Activated CD4-positive, CD25-positive, alpha-beta regulatory T cell treated with anti-CD3 and anti-CD28 coated beads, Interleukin-2, amount 50 U/mL, for 72 hours (primary cell): ENCODE data around the gene CCDC92B.

Source experiments
- DNase-seq: peaks from one replicate; pipeline ENCODE4 v3.0.0; 2021

The CCDC92B gene

DNA sequence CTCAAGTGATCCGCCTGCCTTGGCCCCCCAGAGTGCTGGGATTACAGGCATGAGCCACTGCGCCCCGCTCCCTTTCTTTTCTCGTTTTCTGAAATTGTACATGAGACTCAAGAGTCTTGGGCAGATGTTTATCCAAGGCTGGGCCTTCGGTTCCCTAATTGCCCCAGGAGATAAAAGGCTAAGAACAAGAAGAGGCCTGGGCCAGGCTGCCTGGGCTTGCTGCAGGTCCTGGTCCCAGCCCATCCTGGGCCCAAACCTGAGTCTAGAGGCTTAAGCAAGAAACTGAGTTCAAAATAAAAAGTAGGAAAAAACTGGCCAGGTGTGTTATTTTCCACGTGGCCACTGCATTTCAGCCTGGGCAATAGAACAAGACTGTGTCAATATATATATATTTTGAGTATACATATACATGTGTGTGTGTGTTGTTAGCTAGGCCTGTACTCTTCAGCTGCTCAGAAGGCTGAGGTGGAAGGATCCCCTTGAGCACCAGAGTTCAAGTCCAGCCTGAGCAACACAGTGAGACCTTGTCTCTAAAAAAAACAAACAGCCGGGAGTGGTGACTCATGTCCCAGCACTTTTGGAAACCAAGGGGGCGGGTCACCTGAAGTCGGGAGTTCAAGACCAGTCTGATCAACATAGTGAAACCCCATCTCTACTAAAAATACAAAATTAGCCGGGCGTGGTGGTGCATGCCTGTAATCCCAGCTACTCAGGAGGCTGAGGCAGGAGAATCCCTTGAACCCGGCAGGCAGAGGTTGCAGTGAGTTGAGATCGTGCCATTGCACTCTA lies 31.1 kb downstream of the CCDC92B start:
- no peak for DNase-seq

DNA sequence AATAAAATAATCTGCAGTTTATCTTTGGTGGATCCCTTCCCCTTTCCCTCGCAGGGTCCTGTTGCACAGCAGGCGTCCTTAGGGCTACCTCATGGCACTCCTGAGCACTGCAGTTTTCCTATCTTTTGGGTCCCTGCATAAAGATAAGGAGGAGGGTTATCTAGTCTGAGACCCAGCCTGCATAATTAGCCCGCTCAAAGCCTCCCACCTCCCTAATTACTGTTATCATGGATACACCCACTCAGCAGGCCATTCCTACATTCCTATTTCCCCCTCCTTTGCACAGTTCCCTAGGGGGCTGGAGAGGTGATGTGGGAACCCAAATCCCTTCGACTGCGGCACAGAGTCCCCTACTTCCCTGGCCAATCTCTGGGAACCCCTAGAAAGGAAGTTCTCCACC lies 32.8 kb downstream of the CCDC92B start:
- DNase-seq = no peak

DNA sequence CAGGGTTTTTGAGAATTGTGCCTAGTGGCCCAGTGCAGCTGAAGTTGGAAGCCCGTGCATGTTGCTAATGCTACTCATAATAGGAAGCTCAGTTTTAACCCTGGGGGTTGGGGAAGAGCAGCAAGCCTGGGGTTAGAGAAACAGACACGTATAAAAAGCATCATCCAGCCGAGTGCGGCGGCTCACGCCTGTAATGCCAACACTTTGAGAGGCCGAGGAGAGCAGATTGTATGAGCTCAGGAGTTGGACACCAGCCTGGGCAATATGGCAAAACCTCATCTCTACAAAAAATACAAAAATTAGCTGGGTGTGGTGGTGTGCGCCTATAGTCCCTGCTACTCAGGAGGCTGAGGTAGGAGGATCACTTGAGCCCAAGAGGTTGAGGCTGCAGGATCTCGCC lies 35.6 kb downstream of the CCDC92B start:
- DNase-seq = no peak

DNA sequence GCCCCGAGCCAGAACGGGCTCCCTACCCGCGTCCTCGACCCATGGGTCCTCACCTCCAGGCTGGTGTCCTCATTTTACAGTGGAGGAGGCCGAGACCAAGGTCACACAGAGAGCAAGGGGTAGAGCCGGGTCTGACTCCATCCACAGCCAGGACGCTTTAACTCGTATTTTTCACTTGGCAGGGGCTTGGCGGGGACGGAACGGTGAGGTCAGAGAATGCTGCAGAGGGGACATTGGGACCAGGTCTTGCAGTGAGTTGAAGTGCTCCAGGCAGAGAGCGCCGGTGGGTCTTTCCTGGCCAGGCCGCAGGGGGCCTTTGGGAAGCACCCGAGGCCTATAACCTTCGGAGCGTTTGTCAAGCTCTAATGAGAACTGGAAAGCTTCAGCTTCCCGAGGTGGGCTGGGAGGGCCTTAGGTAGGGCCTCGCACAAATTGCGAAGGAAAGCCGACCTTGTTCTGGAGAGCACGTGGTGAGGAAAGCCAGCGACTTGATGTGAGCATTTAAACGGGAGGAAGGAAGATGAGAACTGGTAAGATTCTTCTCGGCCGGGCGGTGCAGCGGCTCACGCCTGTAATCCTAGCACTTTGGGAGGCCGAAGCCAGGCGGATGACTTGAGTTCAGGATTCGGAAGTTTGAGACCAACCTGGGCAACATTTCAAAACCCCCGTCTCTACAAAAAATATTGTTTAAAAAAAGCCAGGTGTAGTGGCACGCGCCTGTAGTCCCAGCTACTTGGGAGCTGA lies 37.0 kb downstream of the CCDC92B start:
- no peak for DNase-seq

DNA sequence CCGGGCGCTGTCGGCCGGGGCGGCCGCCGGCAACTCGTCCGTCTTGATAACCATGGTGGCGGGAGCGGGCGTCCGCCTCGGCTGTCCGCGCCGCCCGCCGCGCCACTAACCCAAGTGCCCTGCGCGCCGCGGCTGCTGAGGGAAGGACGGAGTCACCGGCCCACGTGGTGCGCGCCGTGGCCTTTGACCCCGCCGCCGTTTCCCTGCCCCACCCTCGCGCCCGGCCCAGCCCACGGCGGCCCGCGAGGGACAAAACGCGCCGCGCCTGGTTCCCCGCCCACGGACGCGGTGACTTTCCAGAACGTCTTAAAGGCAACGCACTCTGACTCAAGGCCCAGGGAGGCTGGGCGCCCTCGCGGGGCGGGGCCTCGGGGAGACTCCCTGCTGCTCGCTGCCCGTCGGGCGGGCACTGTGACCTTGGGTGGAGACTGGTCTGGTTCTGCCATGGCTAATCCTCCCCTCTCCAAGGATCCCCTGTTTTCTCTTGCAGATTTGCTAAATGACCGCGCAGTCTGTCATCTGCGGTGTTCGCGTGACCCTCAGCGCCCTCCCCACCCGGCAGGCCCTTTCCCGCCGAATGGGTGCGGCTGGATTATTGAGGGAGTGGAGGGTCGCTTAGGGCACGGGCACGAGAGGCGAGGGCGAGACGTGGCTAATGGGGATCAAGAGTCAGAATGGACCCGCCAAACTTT lies 37.7 kb downstream of the CCDC92B start, which contains the start of gene CLUH:
TSS of gene CLUH (minus strand) at position 157 of the 692 bp plus-strand sequence. CDS start at position 54, 103 bp downstream.
- DNase-seq = peak; percentile 98

DNA sequence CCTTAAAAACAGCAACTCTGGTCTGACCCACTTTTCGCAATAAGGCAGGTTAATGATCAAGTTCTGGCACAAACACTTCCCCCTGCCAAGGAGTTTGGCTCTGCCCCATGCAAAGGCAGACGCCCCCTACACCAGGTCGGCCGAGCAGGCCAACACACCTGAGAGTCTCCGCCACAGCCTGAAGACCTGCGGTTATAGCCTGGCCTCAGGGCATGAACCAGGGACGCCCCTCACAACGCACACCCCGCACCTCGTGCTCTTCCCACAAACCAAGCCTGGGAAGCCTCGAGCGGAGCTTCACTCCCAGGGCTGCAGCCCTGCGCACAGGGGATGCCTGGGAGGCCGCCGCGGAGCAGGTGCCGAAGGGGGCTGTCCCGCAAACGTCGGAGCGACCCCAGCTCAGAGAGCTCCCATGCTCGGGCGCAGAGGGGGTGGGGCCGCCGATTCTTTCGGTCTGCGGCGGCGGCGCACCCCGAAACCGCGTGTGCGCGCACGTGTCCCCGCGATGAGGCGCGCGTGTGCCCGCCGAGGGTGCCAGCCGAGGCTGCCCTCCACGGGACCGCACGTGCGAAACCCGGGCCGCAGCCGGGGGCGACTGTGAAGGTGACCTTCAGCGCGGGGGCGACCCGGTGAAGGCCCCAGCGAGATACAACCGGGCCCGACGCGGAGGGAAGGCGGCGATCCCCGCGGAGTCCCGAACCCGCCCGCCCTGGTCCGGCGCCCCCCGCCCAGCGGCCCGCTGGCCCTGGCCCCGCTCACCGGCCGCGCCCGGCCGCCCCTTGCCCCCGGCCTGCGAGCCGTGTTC lies 38.4 kb downstream of the CCDC92B start:
- DNase-seq = peak; percentile 51

DNA sequence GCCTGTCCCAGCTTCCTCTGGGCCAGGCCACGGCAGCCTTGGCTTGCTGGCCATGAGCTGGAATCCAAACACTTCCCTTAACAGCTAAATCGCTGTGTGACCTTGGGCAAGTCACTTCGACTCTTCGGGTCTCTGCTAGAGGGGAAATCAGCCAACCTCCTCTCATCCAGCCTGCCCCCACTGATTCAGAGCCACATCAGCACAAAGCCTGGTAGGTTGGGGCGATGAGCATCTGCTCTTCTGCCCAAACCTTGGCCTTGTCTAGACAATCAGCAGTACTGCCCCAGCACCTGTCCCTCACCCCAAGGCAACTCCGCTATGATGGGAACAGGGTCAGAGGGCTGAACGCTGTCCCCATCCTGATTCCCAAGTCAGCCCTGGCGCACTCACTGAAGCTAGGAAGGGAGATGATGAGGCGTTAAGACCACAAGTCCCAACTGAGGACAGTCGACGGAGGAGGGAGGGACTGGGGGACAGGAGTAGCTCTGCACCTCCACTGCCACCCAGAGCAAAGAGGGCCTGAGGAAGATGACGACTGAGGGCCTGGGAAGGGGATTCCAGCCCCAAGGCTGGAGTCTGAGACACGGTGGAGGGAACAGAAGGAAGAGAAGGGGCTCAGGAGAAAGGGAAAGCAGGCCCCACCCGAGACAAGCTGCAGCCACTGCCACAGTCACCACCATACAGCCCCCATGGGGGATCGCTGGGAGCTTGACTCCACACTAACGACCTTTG lies 39.2 kb downstream of the CCDC92B start:
- no peak for DNase-seq

DNA sequence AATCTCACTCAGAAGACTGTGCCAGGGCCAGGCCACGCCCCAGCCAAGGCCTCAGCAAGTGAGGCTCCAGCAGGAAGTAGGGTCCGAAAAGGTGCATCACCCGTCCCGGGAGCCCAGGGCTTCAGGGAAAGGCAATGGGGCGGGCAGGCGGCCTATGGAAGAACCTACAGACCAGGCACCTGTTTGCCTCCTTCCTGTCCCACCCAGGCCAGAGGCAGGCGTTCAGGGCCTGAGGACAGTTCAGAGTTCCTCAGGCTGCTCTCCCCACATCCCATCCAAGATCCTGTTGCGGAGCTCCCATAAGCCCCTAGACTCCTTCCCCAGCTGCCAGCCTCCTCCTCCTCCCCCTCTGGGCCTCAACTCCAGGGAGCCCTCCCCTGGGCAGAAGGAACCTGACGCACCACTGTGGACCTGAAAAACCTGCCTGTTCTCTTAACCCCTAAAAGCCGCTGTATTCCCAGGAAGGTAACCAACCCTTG lies 40.2 kb downstream of the CCDC92B start:
- no peak for DNase-seq

DNA sequence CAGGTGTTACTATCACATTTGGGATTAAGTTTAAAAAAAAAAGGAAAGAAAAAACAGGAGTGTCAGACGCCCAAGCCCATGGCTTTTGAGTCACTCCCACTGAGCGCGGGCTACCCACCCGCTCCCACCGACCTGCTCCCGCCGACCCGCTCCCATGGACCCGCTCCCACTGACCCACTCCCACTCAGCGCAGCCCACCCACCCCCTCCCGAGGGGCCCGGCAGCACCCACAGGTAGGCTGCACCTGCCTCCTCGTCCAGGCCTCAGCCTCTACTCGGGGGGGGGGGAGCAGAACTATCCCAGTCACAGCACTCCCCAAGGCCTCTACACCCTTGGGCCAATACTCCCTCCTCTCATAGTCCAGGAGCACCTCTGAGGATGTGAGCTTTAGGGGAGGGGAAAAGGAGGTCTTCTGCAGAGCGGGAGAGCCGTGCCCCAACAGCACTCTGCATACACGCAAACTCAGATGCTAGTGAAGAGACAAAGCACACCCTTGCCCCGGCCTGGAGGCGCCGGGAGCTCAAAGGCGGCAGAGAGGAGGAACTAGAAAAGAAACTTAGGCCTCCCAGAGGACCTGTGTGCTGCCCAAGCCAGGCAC lies 40.8 kb downstream of the CCDC92B start:
- DNase-seq = no peak

DNA sequence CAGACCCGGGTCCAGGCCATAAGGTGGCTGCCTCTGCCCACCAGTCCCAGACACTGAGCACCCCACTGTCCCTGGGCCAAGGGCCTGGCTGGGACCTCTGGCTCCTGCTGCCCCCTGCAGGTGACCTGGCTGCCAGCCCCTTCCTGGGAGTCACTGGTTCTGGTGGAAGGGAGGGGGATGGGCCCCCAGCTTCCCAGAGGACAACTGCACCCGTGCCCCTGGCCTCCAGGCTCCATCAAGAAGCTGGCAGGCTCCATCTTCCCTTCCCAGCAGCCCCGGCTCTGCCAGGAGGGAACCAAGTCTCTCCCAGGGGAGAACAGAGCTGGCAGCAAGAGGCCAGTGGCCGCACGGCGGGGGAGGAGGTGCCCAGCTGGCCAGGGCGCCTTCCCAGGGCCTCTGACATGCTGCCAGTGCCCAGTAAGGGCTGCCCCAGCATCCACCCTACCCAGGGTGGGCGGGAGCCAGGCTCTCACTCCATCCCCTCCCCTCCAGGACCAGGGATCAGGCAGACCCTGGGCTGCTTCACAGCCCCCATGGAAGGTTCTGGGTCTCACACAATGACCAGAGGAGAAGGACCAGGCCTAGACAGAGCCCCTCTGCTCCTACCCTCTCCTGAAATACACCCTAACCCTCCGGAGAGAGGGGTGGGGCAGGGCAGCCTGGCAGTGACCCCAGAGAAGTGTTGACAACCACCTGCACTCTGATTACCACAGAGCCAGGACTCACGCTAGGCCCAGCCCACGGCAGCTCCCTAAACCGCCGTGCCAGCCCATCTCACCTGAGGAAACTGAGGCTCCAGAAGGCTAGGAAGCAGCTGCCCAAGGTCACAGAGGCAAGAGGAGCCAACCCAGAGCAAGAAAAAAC lies 41.5 kb downstream of the CCDC92B start:
- no peak for DNase-seq

DNA sequence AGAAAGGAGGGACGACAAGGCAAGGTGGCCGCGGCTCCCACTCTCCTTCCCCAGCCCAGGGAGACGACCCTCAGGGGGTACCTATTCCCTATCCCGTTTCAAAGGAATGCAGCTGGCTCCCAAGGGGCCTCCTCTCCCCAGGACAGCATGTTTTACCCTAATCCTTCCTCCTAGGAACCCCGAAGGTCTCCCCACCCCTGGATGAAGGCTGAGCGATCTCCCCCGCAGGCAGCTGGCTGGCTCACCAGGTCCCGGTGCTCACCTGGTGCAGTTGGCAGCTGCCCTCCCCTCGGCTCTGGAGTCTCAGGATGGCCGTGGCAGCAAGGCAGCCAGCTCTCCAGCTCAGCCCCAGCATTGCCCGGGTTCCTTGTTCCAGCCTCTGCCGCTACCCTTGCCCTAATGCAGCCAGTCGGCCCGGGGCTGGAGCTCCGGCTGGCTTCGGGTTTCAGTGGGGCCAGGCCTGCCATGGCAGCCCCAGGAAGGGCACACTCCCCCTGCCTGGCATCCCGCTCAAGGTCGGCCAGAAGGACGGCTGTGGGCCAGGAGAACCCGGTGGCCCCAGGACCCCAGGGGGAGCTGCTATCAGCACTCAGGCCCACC lies 42.4 kb downstream of the CCDC92B start:
- DNase-seq = no peak

DNA sequence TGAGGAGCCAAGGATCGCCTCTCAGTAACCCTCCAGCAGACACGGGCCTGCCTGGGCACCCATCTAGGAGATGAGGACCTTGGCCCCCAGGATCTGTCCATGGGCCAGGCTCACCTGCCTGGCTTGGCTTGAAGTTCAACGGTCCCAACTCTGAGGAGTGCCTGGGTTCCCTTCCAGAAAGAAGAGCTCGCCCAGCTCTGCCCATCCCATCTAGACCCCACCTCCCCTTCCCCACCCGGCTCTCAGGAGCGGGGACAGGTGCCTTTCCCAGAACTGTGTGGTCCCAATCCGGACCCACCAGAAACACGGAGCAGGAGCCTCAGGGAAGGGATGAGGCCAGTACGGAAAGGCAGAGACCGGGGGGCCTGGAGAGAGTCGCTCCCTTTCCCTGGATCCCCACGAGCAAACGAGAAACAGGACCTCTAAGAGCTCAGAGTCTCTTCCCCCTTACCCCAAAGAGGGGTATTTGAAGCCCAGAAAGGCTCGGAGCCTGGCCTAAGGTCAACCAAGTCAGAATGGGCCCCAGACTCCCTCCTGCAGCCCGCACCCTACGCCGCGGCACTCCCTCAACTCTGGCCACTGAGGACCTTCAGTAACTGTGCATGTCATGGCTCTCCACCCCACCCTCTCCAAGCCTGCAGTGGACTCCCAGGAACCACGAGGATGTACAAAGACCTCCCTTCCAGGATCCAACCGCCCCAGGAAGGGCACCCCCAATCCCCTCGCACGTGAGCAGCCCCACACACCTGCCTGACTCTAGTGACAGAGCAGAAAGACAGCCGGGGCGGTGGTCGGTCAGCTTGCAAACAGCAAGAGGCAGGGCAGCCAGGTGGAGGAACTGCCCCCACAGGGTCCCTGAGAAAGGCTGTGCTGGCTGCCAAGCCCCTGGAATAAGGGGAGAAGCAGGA lies 43.3 kb downstream of the CCDC92B start:
- no peak for DNase-seq

DNA sequence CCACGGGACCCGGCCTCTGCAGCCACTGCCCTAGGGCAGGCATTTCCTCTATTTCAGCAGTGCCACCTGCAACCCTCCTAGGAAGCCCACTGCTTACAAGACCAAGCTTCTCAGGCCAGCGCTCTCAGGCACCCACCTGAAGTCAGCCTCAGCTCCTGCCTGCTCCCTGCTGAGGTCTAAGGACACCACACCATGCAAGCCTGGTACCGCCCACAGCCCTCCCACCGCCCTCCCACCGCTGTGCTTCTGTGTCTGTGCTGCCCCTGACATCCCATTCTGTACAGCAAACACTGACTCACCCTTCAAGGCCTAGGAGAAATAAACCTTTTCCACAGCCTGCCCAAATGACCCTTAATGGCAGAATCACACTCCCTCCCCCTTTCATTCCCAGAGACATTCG lies 44.2 kb downstream of the CCDC92B start:
- DNase-seq = no peak

DNA sequence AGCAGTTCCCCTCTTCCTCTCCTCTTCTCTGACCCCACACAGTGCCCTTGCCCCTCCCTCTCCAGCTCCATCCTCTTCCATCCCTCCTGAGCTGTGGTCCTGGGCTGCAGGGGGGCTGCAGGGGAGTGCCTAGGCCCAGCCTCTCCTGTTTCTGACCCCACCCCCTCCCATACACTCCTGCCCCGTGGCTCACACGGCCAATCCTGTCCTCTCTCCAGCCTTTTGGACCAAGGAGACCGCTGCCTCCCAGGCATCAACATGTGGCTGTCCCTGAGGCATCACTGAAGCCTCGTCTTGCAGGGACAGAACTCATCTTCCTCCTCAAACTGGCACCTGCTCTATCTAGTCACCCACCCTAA lies 44.6 kb downstream of the CCDC92B start:
- no peak for DNase-seq

DNA sequence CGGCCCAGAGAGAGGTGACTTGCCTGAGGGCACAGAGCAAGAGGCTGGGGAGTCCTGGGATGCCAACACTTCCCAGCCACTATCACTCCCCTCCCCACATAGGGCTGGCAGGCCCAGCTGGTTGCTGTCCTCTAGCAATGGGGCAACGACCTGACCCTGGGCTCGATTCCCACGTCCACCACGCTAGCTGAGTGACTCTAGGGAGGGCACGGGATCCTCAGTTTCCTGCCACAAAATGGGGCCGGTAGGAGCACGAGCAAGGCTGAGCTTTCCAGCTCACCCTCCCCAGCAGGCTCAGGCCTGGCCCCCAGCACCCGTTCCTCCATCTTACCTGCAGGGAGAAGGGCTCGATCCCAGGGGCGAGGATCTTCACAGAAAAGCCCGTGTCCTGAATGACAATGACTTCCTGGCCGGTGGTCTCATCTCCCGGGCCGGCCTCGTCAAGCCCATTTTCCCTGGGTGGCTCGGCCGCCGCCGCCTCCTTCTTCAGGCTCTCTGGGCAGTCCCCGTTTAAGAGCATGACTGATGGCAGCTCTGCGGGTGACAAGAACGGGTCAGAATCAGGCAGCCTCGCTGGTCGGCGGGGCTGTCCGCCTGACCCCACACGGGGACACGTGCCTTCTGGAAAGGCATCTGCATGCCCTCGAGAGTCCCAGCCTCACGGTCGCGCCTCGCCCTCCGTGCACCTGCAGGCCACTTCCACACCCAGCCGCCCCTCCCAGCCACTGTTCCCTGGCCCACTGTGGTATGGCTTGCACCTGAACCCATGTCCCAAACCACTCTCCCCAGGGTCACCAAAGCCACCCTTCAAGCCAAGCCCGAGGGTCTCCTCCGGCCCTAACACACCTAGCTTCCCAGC lies 45.2 kb downstream of the CCDC92B start:
- DNase-seq = no peak

DNA sequence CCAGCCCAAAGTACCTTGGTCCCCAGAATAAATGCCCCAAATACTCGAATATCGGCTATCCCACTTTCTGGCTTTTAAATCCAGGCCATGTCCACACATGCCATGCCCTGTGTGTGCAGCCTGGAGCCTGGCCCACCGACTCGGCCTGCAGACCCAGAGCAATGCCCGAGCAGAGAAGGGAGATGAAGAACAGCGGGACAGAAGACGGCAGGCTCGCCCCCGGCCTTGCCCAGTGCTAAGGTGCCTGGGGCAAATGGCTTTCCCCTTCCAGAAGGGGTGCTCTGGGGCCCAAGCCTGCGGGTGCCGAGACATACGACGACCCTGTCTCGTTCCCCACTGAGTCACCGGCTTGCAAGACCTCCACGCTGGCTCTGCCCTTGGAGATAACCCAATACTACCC lies 45.8 kb downstream of the CCDC92B start:
- no peak for DNase-seq

DNA sequence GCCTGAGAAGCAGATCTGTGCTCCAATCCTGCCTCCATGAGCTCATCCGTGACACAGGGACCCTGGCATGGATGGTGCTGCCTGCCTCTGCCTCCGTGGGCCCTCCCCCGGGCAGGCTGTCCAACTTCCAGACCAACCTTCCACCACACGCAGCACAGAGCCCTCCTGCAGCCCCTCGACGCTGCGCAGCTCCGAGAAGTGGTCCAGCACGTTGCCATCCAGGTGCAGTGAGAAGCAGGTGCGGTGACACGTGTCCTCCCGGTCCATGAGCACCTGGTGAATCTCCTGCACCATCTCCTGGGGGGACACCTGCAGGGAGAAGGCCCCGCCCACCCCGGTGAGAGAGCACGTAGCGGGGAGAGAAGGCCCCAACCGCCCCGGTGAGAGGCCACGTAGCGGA lies 46.3 kb downstream of the CCDC92B start:
- no peak for DNase-seq
